Mesendoderm (in vitro differentiated cells): ENCODE measurements around the gene SRRM1.
"Not testable (repeated sequence)": the region's sequence is repeated elsewhere in the genome, so short reads cannot be mapped to it uniquely, and the experiment has no call there.

Source experiments
- DNase-seq: peaks from one replicate; pipeline ENCODE4 v3.0.0; 2013
- H2AK5ac ChIP-seq: 2 replicates; pipeline ENCODE4 v1.6.1; 2013; ENCODE audit warnings: low read length, inconsistent platforms
- H2BK120ac ChIP-seq: 2 replicates; pipeline ENCODE4 v1.6.1; 2013; ENCODE audit warnings: low read depth, mild to moderate bottlenecking, low read length, moderate library complexity, mixed read lengths
- H2BK15ac ChIP-seq: replicated peaks from 2 replicates; pipeline ENCODE4 v1.6.1; 2013; ENCODE audit warnings: low read depth, mild to moderate bottlenecking, moderate library complexity
- H2BK5ac ChIP-seq: 2 replicates; pipeline ENCODE4 v1.6.1; 2013; ENCODE audit warnings: low read length, inconsistent platforms
- H3K18ac ChIP-seq: 2 replicates; pipeline ENCODE4 v1.6.1; 2013; ENCODE audit warnings: mild to moderate bottlenecking, low read length, mixed read lengths
- H3K23ac ChIP-seq: one replicate; pipeline ENCODE4 v1.6.1; 2013; ENCODE audit warnings: low read length
- H3K27ac ChIP-seq: 2 replicates; pipeline ENCODE4 v1.5.1; 2013; ENCODE audit warnings: low read depth, mild to moderate bottlenecking, inconsistent platforms, low read length, moderate library complexity
- H3K27me3 ChIP-seq: 2 replicates; pipeline ENCODE4 v1.6.1; 2013; ENCODE audit warnings: low read length, control low read depth, mild to moderate bottlenecking, inconsistent platforms; ENCODE audit not compliant: insufficient read depth, poor library complexity
- H3K36me3 ChIP-seq: 2 replicates; pipeline ENCODE4 v1.6.1; 2013; ENCODE audit warnings: low read length, inconsistent platforms; ENCODE audit not compliant: control insufficient read depth, insufficient read depth
- H3K4ac ChIP-seq: one replicate; pipeline ENCODE4 v1.6.1; 2013; ENCODE audit warnings: low read depth, mild to moderate bottlenecking, low read length, moderate library complexity
- H3K4me1 ChIP-seq: 2 replicates; pipeline ENCODE4 v1.6.1; 2013; ENCODE audit warnings: low read depth, low read length, inconsistent platforms; ENCODE audit not compliant: control insufficient read depth
- H3K4me2 ChIP-seq: 2 replicates; pipeline ENCODE4 v1.6.1; 2013; ENCODE audit warnings: low read length
- H3K4me3 ChIP-seq: 2 replicates; pipeline ENCODE4 v1.5.1; 2013; ENCODE audit warnings: mild to moderate bottlenecking, low read length
- H3K56ac ChIP-seq: one replicate; pipeline ENCODE4 v1.6.1; 2013; ENCODE audit warnings: low read length
- H3K79me1 ChIP-seq: 2 replicates; pipeline ENCODE4 v1.6.1; 2013; ENCODE audit warnings: low read length, inconsistent platforms
- H3K79me2 ChIP-seq: 2 replicates; pipeline ENCODE4 v1.6.1; 2013; ENCODE audit warnings: mild to moderate bottlenecking, low read length; ENCODE audit not compliant: control insufficient read depth, insufficient read depth
- H3K9ac ChIP-seq: 2 replicates; pipeline ENCODE4 v1.6.1; 2013; ENCODE audit warnings: low read length, inconsistent platforms
- H4K5ac ChIP-seq: one replicate; pipeline ENCODE4 v1.6.1; 2013; ENCODE audit warnings: low read length
- H4K8ac ChIP-seq: one replicate; pipeline ENCODE4 v1.6.1; 2013; ENCODE audit warnings: low read depth, mild to moderate bottlenecking, control low read depth, low read length, moderate library complexity
- WGBS: extraction: QIAGEN DNeasy Blood & Tissue Kit; methylation state at CpG from one replicate; pipeline ENCODE4 v1.1.7; 2013; ENCODE audit warnings: low lambda C conversion rate, missing lambda C conversion rate; ENCODE audit not compliant: insufficient coverage; ENCODE audit errors: extremely low coverage; 5-methylcytosine and 5-hydroxymethylcytosine counted together

SRRM1 gene

DNA sequence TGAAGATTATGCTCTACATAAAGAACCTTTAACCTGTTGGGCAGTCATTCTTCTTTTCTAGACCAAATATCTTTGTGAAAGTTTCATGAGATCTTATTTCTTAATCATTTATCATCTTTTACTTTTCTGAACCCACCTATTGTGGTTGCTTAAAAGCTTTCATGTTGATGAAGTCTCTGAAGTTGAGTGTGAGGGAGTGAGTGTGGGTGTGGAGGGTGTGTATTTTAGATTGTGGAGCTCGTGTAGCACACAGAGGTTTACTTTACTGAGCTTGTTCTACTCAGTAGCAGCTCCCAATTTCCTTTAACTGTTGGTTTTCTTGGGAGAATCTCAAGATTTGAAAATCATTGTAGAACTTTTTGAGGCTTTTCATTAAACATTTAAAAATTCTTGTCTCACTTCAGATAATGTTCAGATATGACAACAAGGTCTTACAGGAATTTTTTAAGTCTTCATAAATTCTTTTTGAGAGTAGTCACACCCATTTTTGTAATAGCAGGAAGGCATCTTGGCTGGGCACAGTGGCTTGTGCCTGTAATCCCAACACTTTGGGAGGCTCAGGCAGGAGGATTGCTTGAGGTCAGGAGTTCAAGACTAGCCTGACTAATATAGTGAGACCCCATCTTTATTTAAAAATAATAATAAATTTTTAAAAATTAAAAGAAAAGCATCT is 17.0 kb downstream of the SRRM1 start:
- Histone ChIP-seq H3K79me1 (peaks cover 6% of the 10 kb centered on the region), H3K56ac (no peak overlapping the region), H4K5ac (no peak overlapping the region), H3K36me3 (peaks cover 14% of the 10 kb centered on the region), H3K4me3 (no peak overlapping the region), H2BK5ac (no peak overlapping the region), H3K23ac (no peak overlapping the region), H4K8ac (peak overlapping the region; percentile 56), H3K18ac (no peak overlapping the region), H3K9ac (no peak overlapping the region), H3K27me3 (no peaks in the 10 kb centered on the region), H3K4ac (no peak overlapping the region), H2BK120ac (no peak overlapping the region), H3K4me1 (no peaks in the 10 kb centered on the region), H2BK15ac (no peak overlapping the region), H2AK5ac (no peak overlapping the region), H3K27ac (no peak overlapping the region), H3K4me2 (no peak overlapping the region), H3K79me2 (peaks cover 7% of the 10 kb centered on the region)
- WGBS = no CpG with 5 or more reads among the region's 1 CpG
- no peak for DNase-seq

DNA sequence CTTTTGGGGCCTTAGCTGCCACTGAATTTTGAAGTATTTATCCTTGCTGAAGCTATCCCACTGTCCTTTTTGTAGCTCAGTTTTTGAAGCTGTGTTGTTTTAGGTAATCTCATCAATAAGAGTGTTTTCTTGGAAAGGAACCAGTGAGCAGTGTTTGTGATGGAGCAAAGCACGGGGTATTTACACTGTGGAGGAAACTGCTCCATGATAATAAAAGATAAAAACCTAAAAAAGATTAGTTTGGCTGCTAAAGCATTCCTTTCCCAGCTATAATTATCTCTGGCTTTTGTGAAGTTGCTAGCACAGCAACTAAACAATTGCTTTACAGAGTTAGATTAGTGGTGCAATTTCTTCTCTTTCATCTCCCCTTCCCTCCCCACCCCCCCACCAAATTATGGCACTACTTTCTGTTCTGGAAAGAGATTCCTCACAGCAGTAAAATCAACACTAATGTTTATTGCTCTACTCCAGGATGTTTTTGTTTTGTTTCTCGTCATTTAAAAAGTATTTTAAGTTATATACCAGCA is 21.5 kb downstream of the SRRM1 start:
- no peak overlapping the region for H4K8ac ChIP-seq
- peaks cover 6% of the 10 kb centered on the region for H3K79me1 ChIP-seq
- no peak overlapping the region for H2AK5ac ChIP-seq
- WGBS = no CpG with 5 or more reads among the region's 2 CpGs
- H3K4me1 ChIP-seq = no peaks in the 10 kb centered on the region
- peaks cover 19% of the 10 kb centered on the region for H3K36me3 ChIP-seq
- no peak overlapping the region for H3K23ac ChIP-seq
- no peak overlapping the region for H3K27ac ChIP-seq
- H2BK15ac ChIP-seq = no peak overlapping the region
- no peak overlapping the region for H3K4ac ChIP-seq
- no peak for DNase-seq
- no peak overlapping the region for H2BK120ac ChIP-seq
- H2BK5ac ChIP-seq = no peak overlapping the region
- H3K4me2 ChIP-seq = no peak overlapping the region
- no peak overlapping the region for H3K18ac ChIP-seq
- H3K9ac ChIP-seq = no peak overlapping the region
- no peak overlapping the region for H3K4me3 ChIP-seq
- H3K79me2 ChIP-seq = no peaks in the 10 kb centered on the region
- H3K27me3 ChIP-seq = no peaks in the 10 kb centered on the region
- no peak overlapping the region for H4K5ac ChIP-seq
- H3K56ac ChIP-seq = no peak overlapping the region

- Histone ChIP-seq H3K56ac (no peak overlapping the region), H3K36me3 (peaks cover 25% of the 10 kb centered on the region), H4K5ac (no peak overlapping the region), H2AK5ac (no peak overlapping the region), H3K27ac (no peak overlapping the region), H3K79me1 (peaks cover 4% of the 10 kb centered on the region), H3K4me1 (no peaks in the 10 kb centered on the region), H2BK15ac (no peak overlapping the region), H2BK120ac (no peak overlapping the region), H3K27me3 (no peaks in the 10 kb centered on the region), H3K4ac (no peak overlapping the region), H3K4me3 (no peak overlapping the region), H2BK5ac (no peak overlapping the region), H3K79me2 (no peaks in the 10 kb centered on the region), H3K18ac (no peak overlapping the region), H3K9ac (no peak overlapping the region), H3K4me2 (no peak overlapping the region), H3K23ac (no peak overlapping the region), H4K8ac (no peak overlapping the region)
- no CpG with 5 or more reads among the region's 11 CpGs for WGBS
- DNase-seq = no peak
Observed at GRCh38 chr1:24666794-24667193, 23.7 kb downstream of the SRRM1 start.

DNA sequence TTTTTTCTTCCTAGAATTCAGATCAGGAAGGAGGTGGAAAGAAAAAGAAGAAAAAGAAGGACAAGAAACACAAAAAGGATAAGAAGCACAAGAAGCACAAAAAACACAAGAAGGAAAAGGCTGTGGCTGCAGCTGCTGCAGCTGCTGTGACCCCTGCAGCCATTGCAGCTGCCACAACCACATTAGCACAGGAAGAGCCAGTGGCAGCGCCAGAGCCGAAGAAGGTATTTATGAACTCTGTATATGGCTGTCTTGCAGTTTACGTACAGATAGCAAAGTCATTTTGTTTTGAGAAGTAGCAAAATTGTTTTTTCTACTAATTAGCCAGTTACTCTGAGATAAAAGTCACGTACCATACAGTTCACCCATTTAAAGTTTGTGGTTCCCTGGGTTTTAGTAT is 28.3 kb downstream of the SRRM1 start:
- H3K27me3 ChIP-seq, H3K23ac ChIP-seq, H3K79me2 ChIP-seq, H2BK120ac ChIP-seq, DNase-seq, H2AK5ac ChIP-seq, H3K56ac ChIP-seq, H3K79me1 ChIP-seq, H3K9ac ChIP-seq, H3K4ac ChIP-seq, H3K4me1 ChIP-seq, H3K4me3 ChIP-seq, H2BK15ac ChIP-seq, H3K4me2 ChIP-seq, H4K8ac ChIP-seq, H2BK5ac ChIP-seq, H4K5ac ChIP-seq, H3K18ac ChIP-seq, H3K27ac ChIP-seq: not testable (repeated sequence)
- no CpG with 5 or more reads among the region's 4 CpGs for WGBS
- peaks cover 16% of the 10 kb centered on the region for H3K36me3 ChIP-seq

DNA sequence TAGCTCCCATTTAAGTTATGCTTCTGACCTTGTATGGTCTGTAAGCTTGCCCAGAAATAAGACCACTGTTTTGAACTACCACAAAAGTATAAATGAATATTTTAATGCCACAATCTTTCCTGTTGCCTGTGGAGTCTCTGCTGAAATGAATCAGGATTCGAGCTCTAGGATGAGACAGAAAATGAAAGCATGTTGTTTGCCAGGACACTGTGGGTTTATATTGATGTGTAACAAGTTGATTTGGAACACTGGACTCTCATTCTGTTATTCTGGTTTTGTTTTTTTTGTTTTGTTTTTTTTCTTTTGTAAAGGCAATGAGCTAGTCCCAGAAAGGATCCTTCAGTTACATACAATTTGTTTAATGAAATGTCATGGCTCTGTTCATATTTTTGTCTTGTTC is 29.6 kb downstream of the SRRM1 start:
- not testable (repeated sequence) for H3K4ac ChIP-seq, H3K79me2 ChIP-seq, H2AK5ac ChIP-seq, H2BK5ac ChIP-seq, H3K18ac ChIP-seq, H3K4me2 ChIP-seq, H4K8ac ChIP-seq, H3K27ac ChIP-seq, H3K79me1 ChIP-seq, H3K56ac ChIP-seq, H2BK15ac ChIP-seq, H3K4me1 ChIP-seq, H4K5ac ChIP-seq, H3K9ac ChIP-seq, H3K27me3 ChIP-seq, H3K4me3 ChIP-seq, H2BK120ac ChIP-seq, DNase-seq, H3K23ac ChIP-seq
- no CpG with 5 or more reads among the region's 1 CpG for WGBS
- peaks cover 15% of the 10 kb centered on the region for H3K36me3 ChIP-seq

DNA sequence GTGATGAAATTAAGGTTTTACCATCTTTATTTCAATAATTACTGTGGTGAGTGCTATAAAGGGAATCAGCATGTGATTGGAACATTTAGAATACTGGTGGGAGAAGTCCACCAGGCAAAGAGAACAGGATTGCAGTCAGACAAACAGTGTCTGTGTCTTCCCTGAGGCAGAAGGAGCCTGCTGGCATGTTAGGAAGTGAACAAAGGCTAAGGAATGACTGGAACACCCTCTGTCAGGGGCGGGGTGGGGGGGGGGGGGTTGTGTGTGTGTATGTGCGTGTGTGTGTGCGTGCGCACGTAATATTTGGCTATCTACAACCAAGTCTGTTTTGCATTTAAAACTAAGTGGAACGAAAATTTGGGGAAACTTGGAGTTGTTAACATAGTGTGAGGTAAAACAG is 30.2 kb downstream of the SRRM1 start:
- no peak overlapping the region for H3K9ac ChIP-seq
- H2AK5ac ChIP-seq = no peak overlapping the region
- H2BK5ac ChIP-seq = no peak overlapping the region
- no peaks in the 10 kb centered on the region for H3K79me2 ChIP-seq
- no peak overlapping the region for H3K4me2 ChIP-seq
- no peak overlapping the region for H3K23ac ChIP-seq
- H3K4me1 ChIP-seq = no peaks in the 10 kb centered on the region
- no peak overlapping the region for H4K8ac ChIP-seq
- no peak overlapping the region for H3K56ac ChIP-seq
- H3K27me3 ChIP-seq = no peaks in the 10 kb centered on the region
- H3K18ac ChIP-seq = no peak overlapping the region
- H3K4ac ChIP-seq = no peak overlapping the region
- H3K4me3 ChIP-seq = no peak overlapping the region
- no peak overlapping the region for H2BK120ac ChIP-seq
- no peak overlapping the region for H2BK15ac ChIP-seq
- H3K27ac ChIP-seq = no peak overlapping the region
- no CpG with 5 or more reads among the region's 6 CpGs for WGBS
- no peak overlapping the region for H4K5ac ChIP-seq
- no peaks in the 10 kb centered on the region for H3K79me1 ChIP-seq
- DNase-seq = no peak
- peaks cover 13% of the 10 kb centered on the region for H3K36me3 ChIP-seq
